Activated CD4-positive, alpha-beta T cell treated with anti-CD3 and anti-CD28 coated beads, Interleukin-2, Interleukin-6, amounts not matched to agents 100 ng/mL and 50 ng/mL, durations not matched to agents 16 hours and 8 hours (primary cell): ENCODE results near the gene EPS8L3.
"Not testable (repeated sequence)": the region's sequence is repeated elsewhere in the genome, so short reads cannot be mapped to it uniquely, and the experiment has no call there.

Source experiments
- DNase-seq: peaks from one replicate; pipeline ENCODE4 v3.0.0-alpha.2; 2020

EPS8L3 gene

GRCh38 chr1:109704173-109704572, 59.5 kb downstream of the EPS8L3 start:
- DNase-seq: no peak

GRCh38 chr1:109702940-109703339, 60.8 kb downstream of the EPS8L3 start:
- not testable (repeated sequence) for DNase-seq
